Right lung (tissue), 5 donors: ENCODE measurements around the gene GNB1L. TPM values are rescaled to one million over a fixed set of nuclear protein-coding genes. Genes with fewer than 3 reads are reported as not detected.

ENCODE experiments used
- DNase-seq, 2 donors: peaks; one replicate each; pipeline ENCODE4 v3.0.0-alpha.2; 2013
- polyA plus RNA-seq, 5 donors: library from polyadenylated mRNA; unstranded; fragments of 120-200 nt; gene quantifications; one replicate each; pipeline versions ENCODE4 v1.2.1 to v1.2.3, GENCODE V29; 2013; ENCODE audit warnings: inconsistent platforms in 1 of 5, low replicate concordance in 1 of 5; ENCODE audit not compliant: insufficient read length in 5 of 5, insufficient read depth in 1 of 5

The GNB1L gene
- polyA plus RNA-seq, 5 donors = 2.7 to 6.4 (median 6.1) TPM

DNA sequence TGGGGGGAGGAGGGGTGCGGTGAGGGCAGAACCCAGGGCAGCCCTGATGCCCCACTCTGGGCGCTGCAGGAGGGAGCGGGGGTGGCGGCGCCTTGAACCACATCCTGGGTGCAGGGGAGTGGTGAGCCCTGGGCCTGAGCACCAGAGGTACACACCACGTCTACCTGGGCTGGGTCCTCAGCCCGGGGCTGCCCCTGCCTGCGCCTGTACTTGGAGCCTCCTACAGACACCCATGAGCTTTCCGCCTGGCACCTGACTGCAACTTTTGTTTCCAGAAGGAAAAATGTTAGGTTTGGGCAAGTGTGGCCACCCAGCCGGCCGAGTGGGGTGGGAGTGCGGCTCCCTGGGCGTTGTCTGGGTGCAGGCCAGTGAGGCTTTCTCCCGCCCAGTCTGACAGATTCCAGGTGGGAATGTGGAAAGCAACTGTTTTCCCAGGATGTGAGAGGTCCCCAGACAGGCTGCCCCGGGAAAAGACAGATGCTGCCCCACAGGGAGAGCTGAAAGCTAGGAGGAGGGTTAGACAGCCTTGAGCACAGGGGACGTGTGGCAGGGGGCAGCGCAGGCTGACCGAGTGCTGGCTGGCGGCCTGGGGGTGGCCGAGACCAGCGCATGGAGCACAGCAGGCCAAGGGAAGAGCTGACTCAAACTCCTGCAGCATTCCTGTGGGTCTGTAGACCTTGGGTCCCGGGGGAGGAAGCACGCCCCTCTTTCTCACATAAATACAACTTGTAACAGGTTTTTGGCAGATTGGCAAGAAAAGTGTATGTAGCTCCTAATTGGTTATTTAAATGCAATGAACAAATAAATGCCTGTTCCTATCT is 44.1 kb downstream of the GNB1L start:
- DNase-seq = no peak

DNA sequence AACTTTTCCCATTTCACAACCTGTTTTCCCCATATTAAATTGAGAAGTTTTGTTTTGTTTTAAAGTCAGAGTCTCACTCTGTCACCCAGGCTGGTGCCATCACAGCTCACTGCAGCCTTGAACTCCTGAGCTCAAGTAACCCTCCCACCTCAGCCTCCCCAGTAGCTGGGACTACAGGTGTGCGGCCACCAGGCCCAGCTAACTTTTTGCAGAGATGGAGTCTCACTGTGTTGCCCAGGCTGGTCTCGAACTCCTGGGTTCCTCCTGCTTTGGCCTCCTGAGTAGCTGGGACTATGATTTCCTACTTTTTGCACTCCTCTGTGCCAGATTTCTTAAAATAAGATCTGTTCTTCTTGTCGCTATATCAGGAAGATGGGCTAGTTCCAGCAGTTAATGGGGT is 44.9 kb downstream of the GNB1L start:
- DNase-seq = no peak

DNA sequence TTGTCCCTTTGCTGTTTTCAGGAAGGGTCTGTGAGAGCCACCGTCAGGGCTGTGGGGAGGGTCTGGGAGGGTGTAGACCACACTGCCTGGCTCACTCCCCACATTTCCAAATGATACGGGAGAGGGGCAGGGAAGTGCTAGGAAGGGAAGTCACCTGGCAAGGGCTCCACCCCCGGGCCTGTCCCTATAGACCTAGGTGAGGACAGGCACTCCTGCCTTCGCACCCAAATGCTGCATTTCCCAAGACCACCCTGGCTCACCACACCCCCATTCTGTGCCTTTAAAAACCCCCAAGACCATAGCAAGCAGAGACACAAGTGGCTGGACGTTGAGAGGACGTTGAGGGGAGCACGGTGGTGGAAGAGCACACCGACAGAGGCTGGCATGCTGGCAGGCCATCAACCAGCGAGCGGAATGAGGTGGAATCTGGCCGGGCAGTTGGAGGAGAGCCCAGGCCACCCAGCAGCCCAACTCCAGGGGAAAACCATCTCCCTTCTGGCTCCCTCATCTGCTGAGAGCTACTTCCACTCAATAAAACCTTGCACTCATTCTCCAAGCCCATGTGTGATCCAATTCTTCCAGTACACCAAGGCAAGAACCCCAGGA is 45.7 kb downstream of the GNB1L start:
- DNase-seq = no peak

DNA sequence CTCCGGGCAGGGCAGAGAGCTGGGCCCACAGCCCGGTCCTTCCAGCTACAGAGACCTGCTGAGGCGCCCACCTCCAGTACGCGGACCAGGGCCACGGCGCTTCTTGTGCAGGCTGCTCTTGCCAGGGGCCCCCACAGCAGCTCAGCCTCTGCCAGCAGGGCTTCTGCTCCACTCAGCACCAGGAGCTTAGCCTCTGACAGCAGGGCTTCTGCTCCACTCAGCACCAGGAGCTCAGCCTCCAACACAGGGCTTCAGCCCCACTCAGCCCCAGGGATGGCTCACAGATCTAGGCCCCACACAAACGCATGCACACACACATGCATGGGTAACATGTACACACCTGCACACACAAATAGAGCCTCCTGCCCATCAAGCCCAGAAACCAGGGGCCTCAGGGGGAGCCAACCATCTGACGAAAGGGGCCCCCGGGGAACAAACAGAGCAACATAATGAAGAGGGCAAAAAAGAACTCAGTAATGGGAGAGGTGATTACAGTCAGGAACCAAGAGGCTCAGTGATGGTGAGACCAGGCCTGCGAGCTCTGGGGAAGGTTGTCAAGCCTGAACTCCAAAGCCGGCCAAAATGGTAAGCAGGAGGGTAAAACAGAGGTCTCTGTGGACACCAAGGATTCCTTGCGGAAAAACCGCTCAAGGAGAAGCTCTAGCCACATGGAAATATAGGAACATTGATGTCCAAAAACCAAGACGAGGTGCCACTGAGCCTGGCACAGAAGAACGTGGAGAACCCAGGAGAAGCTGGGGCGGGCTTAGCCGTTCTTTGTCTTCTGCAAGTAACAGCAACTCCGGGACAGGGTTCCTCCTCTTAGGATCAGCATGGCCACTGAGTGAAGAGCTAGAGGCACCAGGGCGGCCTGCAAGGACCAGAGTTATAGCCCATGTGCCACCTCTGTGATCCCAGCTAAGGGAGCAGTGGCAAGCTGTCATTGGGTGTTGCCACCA is 46.5 kb downstream of the GNB1L start:
- no peak for DNase-seq

DNA sequence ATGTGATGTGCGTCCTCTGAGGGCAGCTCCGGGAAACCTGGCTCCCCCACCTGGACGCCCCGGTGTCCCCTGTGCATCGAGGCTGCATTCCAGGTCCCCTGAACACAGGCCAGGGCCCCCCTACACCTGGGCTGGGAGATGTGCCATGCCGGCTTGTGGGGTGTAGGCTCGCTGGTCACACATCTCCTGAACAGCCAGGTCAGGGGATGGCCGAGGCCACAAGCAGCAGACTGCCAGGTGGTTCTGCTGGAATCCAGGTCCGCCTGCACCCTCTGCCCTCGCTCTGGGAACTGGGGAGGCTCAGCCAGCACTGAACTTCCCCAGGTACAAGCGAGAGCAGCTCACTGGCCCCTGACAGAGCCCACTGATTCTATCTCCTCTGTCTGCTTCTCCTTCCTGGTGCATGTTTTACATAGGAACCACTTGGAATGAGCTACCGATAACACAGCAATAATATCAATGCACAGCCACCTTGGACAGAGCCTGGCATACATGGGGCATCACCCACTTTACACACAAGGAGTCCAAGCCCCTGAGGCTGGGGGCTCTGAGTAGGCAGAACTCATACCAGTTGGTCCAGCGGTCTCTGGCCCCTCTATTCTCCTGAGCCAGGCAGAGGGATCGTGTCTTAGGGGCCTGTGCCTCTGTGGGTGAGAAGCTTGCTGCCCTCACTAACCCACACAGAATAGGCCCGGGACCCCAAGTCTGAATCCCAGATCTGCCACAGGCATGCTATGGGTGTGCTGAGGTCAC is 47.3 kb downstream of the GNB1L start:
- DNase-seq = no peak

DNA sequence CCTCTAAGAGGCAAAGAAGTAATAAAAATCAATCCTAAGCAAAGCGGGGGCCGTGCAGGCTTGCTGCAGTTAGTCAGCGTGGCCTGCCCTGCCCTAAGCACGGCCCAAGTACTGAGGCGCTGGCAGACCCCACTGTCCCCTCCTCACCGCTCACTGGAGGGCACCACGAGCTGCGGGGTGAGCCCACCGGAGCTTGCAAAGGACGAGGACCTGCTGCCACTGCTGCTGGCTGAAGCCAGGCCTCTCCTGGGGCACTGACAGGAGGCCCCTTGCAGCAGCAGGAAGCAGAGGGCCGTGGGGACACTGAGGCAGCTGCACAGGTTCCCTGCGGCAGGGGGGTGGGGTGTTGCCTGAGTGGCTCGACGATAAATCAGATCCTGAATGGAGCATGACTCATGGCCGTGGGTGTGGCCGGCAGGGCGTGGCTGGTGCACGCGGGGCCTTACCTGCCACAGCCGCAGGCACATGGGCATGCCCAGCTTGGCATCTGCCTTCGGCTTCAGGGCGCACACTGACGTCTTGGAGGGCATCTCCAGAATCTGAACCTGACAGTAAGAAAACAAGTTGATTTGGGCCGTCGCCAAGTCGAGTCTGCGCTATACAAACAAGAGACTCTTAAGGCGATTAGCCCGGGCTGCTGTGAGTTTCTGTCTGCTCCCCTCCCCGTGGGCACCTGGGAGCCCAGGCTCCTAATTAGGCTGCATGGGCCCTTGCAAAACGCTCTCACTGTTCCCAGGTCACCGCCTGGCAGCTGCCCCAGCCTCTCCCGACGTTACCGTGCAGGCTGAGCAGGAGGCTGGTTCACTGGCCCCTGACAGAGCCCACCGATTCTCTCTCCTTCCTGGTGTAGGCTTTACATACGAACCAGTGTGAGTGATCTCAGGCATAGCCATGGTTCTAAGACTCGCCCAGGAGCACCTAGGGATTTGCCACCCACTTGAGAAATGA is 48.2 kb downstream of the GNB1L start:
- DNase-seq = peak; percentile 16 to 34

DNA sequence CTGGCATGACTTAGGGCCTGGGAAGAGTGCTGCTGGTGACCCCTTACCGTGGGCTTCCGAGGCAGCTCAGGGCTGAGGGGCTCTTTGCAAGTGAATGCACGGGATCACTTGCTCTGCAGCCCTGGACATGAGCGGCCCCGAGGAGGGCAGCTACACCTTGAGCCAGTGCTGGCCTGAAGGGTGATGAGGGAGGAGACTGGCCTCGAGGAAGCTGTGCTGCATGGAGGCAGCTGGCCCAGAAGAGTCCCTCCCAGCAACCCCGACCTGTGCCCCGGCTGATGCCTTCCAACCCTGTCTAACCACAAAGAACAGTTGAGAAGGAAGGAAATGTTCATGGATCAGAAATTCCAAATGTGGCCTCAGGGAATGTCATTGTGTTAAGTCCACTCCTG is 48.9 kb downstream of the GNB1L start:
- no peak for DNase-seq

DNA sequence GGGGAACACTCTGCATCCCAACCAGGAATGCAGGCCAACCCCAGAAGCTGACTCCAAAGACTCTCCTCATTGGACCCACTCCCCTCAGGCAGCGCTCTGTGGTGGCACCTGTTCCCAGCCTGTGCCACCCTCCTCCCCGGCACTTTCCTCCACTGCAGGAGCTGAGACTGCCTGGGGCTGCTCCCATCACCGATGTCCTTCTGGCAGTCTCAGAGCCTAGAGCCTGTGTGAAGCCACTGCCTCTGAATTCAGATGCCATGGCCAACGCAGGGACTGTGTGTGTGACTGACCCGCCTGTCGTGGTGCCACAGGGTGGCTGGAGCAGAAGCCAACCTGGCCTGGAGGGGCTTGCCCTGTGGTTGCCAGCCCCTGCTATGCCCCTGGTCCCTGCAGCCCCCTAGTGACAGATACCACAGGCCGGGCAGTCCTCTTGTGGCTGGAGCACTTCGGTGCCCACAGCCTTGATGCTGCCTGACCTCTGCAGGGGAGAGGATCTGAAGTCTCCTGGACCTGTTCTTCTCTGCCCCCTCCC is 50.9 kb downstream of the GNB1L start:
- no peak for DNase-seq

DNA sequence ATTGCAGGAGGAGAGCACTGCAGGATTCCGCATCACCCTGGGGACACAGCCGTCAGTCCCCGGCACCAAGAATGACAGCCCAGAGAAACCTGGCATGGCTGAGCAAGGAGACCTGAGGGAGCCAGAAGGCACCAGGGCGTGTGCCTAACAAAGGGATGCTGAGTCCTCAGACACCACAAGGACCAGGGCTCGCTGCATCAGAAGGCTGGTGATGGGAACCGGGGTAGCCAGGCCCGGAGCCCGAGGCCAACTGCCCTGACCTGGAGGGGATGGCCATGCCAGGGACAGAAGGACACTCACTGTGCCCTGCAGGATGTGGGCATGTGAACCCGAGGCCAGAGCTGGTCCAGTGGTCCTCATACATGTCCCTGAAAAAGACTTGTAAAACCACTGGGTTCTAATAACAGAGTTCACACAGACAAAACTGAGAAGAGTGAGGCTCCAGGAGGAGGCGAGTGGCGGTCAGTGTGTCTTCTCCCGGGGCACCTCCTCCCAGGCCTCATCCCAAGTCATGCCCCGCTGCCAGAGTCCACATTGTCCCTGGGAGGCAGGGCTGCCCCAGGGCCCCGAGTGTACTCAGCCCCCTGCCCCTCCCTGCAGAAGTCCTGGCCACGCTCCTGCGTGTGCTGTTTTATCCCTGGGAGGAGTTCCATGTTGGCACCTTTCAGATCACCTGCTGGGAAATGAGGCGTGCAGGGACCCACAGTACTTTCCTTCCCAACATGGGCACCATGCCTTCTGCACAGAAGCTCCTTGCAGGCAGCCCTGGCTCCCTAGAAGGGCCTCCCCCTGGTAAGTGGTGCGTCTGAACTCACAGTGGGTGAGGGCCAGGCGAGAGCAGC is 51.6 kb downstream of the GNB1L start:
- DNase-seq = no peak

DNA sequence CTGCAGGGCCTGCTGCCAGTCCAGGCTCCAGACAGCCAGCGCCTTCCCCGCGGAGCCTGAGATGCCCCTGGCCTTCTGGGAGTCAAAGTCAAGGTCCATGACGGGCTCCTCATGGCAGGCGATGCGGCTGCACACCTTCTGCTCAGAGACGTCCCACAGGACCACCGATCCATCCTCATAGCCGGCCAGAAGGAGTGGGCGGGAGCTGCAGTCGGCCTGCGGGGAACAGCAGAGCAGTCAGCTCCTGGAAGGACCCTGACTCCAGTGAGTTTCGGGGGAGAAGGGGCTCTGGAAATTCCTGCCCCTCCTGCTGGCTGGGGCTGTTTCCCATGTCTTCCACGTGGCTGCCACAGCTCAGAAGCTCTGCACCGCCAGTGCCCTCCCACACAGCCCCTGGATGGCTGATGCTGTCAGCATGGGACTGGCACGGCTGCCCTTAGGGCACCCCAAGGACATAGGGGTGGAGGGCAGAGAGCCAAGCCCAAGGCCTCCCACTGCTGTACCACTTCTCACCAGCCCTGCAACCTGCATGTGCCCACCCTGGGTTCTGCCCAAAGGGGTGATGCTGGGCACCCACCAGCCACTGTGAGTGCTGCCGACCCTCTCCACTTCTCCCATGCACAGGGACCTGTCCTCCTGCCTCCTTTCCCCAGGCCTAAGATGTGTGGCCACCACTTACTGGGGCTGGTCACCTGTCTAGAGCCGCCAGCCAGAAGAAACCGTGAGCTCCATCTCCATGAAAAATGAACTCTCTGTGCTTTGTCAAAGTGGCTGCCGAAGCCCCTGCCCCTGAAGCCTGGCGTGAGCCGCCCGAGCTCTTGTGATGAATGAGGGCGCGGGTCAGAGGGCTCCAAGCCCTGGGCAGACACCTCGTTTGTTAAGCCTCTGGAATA is 52.4 kb downstream of the GNB1L start:
- DNase-seq = no peak

DNA sequence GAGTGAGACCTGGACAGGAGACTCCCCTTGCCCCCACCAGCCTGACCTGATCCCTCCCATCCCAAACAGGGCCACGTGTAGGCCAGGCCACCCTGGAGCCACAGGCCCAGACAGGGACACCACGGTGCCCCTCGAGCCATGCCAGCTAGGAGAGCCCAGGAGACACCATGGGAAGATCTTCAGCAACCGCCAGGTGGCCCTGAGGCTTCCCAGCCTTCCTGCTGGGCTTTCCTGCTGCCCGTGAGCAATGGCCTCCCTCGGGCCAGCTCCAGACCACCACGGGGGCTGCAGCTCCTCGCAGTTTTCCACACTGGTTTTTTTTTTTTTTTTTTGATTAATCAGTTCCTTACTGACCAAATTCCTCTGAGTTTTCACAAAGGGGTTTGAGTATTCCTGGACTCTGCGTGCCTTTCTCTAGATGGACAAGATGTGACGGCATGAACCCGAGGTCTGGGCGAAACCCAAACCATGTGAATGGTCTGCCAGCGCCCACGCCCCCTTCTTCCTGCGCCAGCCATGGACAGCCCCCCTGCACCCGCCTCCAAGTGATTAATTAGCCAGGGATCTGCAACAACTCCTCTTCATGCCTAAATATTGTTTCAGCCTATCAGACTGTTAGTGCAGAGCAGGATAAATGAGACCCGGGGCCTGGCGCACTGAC is 53.2 kb downstream of the GNB1L start:
- no peak for DNase-seq

DNA sequence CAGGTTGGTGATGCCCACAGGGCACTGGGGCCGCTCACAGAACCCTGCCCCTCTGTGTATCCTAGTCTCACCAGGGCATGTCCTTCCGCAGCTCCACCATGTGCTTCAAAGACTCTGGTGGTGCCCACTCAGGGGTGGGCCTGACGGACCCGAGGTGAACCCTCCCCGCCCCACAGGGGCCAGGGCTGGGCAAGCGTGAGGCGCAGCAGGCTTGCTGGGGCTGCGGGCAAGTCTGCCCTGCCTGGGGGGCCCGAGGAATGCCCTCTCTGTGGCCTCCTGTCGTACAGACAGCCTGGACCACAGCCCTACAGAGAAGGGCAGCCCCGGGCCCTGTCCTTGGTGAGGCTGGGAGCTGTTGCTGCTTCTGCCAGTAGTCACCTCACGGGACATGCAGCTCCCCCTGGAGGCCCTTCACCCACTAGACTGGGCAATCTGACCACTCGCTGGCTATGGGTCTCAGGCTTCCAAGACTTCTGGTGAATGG is 53.9 kb downstream of the GNB1L start:
- no peak for DNase-seq

DNA sequence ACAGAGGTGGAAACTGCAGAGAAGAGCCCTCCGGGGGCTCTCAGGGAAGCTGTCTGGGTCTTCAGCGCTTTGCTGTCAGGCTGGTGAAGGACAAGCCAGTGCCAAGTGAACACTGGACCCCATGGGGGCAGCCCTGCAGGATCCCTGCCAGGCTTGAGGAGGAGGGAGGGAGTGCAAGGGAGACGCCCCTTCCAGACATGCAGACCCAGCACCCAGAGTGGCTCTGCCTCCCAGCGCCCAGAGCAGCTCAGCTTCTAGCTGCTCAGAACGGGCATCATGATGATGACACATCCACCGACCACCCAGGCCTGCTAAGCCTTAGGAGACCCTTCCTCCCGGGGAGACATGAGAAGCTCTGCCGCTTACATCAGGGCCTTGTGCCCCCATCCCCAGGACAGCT is 54.4 kb downstream of the GNB1L start:
- no peak for DNase-seq

DNA sequence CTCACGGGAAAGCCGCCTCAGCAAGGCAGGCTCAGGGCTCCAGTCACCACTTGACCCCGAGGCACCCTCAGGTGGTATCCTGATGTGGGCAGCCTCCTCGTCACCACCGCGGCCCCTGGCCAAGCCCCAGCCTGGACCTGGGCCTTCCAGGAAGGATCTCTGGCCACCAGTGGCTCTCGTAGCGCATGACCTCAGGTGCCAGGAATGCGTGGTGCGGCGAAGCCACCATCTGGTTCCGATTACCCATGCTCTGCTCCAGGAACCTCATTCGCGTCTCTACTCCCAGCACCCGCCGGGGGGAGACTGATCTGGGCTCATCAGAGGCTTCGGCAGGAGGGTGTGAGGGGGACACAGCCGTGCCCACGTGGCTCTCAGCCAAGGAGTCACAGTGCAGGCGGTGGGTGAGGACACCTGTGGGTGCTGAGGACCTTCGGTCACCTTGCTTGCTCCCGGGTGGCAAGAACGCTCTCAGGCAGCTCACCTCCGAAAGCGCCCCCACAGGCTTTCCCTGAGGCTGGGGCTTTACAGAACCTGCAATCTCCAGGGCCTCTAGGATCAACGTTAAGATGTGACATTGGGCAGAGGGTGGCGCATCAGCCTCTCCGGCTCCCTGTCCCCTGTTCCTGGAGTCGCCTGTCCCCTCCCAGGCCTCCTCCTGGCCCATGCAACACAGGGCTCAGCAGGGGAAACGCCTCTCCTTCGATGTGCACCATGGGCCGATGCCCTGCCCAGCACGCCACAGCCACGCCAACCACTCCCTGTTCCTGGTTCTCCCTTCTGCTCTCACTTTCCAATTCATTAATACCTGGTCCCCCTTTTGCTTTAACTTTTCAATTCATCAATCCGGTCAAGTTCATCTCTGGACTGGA is 55.1 kb downstream of the GNB1L start:
- no peak for DNase-seq

DNA sequence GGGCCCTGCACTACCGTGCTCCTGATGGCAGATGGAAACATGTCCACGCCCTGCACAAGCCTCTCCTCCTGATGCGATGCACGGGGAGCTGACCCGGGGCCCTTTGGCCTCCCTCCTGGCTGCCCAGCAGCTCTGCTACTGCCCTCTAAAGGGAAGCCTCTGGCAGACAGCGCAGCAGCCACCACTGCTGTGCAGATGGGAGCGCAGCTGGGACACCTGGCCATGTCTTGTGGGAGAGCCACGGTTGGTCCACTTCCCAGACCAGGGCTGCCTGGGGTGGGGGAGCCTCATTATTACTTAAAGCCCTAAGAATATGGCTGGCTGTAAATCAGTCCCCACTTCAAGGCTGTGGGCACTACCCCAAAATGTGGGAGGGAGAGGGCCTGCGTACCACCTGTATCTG is 55.8 kb downstream of the GNB1L start:
- no peak for DNase-seq

DNA sequence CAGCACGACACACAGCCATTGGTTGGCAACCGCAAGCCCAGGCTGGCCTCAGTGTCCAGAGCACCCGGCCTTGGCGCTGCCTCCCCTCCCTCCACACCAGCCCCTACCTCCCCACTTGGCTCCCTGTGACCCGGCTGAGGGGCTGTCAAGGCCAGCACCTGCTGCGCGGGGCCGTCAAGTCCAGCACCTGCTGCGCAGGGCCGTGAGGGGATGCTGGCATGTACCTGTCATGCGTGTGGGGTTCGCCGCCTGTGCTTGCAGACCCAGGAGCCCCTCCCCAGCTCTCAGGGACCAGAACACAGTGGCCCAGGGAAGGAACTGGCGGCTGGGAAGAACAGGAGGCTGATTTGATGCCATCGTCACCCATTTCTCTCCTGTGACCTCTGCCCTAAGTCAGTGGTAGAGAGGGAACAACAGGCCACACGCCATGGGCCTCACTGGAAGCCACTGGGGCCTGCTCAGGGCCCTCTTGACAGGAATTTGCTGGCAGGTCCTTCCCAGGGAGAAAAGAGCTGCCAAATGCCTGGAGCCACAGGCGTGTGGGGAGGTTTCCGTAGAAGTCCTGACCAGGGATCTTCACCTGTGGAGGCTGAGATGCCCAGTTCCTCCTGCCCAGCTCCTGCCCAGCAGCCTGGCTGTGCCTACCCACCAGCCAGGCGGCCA is 56.5 kb downstream of the GNB1L start:
- DNase-seq = no peak
